Measurements from ENCODE around the gene SEC61B.

- TF ChIP-seq CTCF (IDR thresholded peaks at IDR 0.05; ENCODE audit: insufficient read depth, low read length, poor library complexity, severe bottlenecking) = peak; percentile 96
- TF ChIP-seq EZH2phosphoT487 (conservative IDR thresholded peaks at IDR 0.05; ENCODE audit: low read length) = no peak
These were observed 9.6 kb downstream of the SEC61B start for GRCh38 chr9:99231711-99232110.

All from SU-DHL-6 (cell line).